ENCODE measurements around the gene AP3D1. TPM values are rescaled to one million over a fixed set of nuclear protein-coding genes. Genes with fewer than 3 reads are reported as not detected.

Gene AP3D1
- total RNA-seq, 1 donor from 2014 or later = 146 TPM

DNA sequence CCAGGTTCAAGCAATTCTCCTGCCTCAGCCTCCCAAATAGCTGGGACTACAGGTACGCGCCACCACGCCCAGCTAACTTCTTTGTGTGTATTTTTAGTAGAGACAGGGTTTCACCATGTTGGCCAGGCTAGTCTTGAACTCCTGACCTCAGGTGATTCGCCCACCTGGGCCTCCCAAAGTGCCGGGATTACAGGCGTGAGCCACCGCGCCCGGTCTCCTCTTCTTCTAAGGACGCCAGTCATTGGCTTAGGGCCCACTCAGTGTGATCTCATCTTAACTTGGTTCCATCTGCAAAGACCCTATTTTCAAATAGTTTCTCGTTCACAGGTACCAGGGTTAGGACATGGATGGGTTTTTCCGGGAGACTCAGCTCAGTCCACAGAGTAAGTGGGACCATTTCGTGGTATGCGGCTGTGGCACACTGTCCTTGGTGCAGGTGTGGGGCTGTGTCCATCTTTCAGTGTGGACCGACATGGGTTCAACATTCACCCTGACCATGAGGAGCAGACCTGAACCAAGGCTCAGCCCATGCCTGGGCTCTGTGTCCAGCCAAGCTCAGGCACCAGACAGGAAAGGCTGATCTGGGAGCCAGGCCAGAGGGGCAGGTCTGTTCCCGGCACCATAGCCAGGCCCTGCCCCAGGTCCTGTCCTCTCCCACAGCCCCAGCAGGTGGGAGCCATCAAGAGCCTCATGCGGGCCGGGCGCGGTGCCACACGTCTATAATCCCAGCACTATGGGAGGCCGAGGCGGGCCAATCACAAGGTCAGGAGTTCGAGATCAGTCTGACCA, 97.6 kb downstream of the AP3D1 start:
- DNase-seq (ENCODE audit: low read depth, low spot score) = no peak
- H3K27me3 Mint-ChIP-seq (ENCODE audit: low read depth) = no peaks in the 10 kb centered on the region
- no peaks in the 10 kb centered on the region for H3K9me3 Mint-ChIP-seq

DNA sequence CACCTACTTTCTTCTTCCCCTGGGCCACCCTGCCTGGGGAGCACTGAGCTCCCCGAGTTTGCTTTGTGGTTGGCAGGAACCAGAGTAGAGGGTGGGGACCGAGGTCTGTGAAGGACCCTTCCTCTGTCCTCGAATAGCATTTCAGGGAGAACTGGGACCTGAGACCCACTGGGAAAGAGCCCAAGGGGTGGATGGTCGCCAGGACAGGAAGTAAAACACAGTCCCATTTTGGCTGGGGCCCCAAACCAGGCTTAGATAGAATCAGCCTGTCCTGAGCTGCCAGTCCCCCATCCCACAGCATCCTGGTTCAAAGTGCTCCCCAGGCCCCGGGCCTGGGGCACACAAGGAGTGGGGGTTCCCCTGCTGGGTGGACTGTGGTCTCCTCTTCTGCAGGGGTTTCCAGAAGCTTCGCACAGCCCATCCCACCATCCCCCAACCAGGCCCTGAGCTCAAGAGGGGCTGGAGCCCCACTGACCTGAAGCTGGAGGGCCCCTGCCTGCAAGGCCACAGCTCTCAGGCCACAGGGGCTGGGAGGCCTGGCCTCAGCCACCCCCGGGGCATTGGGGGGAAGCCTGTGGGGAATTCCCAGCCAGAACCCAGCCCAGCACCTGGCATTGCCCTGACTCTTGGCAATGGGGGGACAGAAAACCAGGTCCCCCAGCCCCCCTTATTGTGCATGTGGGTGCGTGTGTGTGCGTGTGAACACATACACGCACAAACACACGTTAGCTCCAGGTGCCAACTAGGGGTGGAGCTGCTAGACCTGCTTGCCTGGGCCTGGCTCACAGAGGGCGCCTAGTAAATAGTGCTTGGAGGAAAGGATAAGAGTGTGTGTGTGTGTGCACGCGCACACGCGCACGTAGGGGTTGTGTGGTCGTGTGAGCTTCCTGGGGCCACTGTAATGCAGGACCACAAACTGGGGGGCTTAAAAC, 99.3 kb downstream of the AP3D1 start:
- TF ChIP-seq, protein P1, sequence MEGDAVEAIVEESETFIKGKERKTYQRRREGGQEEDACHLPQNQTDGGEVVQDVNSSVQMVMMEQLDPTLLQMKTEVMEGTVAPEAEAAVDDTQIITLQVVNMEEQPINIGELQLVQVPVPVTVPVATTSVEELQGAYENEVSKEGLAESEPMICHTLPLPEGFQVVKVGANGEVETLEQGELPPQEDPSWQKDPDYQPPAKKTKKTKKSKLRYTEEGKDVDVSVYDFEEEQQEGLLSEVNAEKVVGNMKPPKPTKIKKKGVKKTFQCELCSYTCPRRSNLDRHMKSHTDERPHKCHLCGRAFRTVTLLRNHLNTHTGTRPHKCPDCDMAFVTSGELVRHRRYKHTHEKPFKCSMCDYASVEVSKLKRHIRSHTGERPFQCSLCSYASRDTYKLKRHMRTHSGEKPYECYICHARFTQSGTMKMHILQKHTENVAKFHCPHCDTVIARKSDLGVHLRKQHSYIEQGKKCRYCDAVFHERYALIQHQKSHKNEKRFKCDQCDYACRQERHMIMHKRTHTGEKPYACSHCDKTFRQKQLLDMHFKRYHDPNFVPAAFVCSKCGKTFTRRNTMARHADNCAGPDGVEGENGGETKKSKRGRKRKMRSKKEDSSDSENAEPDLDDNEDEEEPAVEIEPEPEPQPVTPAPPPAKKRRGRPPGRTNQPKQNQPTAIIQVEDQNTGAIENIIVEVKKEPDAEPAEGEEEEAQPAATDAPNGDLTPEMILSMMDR (conservative IDR thresholded peaks at IDR 0.05) = no peak
- no peaks in the 10 kb centered on the region for H3K36me3 Mint-ChIP-seq (ENCODE audit: low read depth)
- H3K9me3 Mint-ChIP-seq = no peaks in the 10 kb centered on the region
- peak overlapping the region; percentile 82 for H3K4me3 Mint-ChIP-seq
- H3K4me1 Mint-ChIP-seq = peaks cover 10% of the 10 kb centered on the region
- peak overlapping the region; percentile 50 for H3K27ac Mint-ChIP-seq (ENCODE audit: unreplicated experiment)
- H3K27me3 Mint-ChIP-seq (ENCODE audit: low read depth) = no peaks in the 10 kb centered on the region
- no peak for DNase-seq (ENCODE audit: low read depth, low spot score)

More for the DNA sequence above, 97.6 kb downstream of the AP3D1 start:
- Mint-ChIP-seq H3K4me1 (peaks cover 10% of the 10 kb centered on the region), H3K4me3 (peak overlapping the region; percentile 54), H3K27ac (ENCODE audit: unreplicated experiment) (no peak overlapping the region), H3K36me3 (ENCODE audit: low read depth) (no peaks in the 10 kb centered on the region)
- TF ChIP-seq, protein P1 (conservative IDR thresholded peaks at IDR 0.05) = no peak

DNA sequence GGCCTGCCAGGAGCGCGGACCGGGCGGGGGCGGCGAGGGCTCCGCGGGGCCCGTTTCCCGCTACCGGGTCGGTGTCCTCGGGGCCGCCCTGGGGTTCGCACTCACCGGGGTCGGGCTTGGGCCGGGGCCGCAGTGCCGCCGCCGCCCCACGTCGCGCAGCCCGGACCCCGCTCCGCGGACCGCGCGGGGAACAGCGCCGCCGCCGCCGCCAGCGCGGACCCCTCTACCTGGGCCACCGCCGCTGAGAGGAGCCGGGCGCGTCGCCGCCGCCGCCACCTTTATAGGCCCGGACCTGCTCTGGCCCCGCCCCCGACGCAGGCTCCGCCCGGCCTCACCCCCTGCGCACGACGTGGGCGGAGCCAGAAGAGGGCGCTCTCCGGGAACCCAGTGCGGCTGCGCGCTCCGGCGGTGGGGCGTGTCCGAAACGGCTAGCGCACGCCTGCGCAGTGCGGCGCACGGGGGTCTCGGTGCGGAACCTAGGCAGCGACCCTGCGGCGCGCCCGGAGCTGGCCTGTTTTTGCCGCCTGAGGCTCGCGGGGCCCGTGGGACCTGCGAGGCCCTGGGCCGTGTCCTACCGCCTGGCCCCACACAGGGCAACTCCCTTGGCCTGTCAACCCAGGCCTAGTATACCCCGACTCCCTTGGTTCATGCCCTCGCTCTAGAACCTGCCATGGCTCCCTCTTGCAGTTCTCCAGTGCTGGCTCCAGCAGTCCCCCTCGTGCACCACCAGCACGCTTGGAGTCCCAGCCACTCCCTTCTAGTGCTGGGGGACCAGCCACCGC, 100.2 kb downstream of the AP3D1 start, which contains the start of gene MKNK2:
Gene MKNK2 (minus strand): TSS at position 254 of the 782 bp plus-strand sequence. CDS start 393 bp downstream, outside the sequence.
- no peaks in the 10 kb centered on the region for H3K36me3 Mint-ChIP-seq (ENCODE audit: low read depth)
- peak within 1 kb of the TSS; percentile 89 for H3K4me3 Mint-ChIP-seq
- peaks cover 10% of the 10 kb centered on the region for H3K4me1 Mint-ChIP-seq
- peak; percentile 98 for DNase-seq (ENCODE audit: low read depth, low spot score)
- H3K27me3 Mint-ChIP-seq (ENCODE audit: low read depth) = no peaks in the 10 kb centered on the region
- H3K9me3 Mint-ChIP-seq = no peaks in the 10 kb centered on the region
- TF ChIP-seq, protein P1 (conservative IDR thresholded peaks at IDR 0.05) = peak; percentile 61
- no peak within 1 kb of the TSS for H3K27ac Mint-ChIP-seq (ENCODE audit: unreplicated experiment)

Other genes starting within 250 kb of the AP3D1 start
- gene ADAT3, start 246.2 kb downstream of the AP3D1 start, total RNA-seq = 13.7 and 14.1 TPM in 2 replicates
- 71.2 and 79.9 TPM in 2 replicates for gene SCAMP4, start 246.2 kb downstream of the AP3D1 start, total RNA-seq
- gene CSNK1G2, start 210.4 kb downstream of the AP3D1 start, total RNA-seq = 130 and 133 TPM in 2 replicates
- 138 and 142 TPM in 2 replicates for gene BTBD2, start 135.9 kb downstream of the AP3D1 start, total RNA-seq
- 115 and 123 TPM in 2 replicates for gene MKNK2, start 100.3 kb downstream of the AP3D1 start, total RNA-seq
- gene MOB3A, start 55.2 kb downstream of the AP3D1 start, total RNA-seq = 40.0 and 42.1 TPM in 2 replicates
- gene IZUMO4, start 54.7 kb downstream of the AP3D1 start, total RNA-seq = 5.5 and 5.6 TPM in 2 replicates
- 117 and 127 TPM in 2 replicates for gene DOT1L, start 12.4 kb upstream of the AP3D1 start, total RNA-seq
- gene PLEKHJ1, start 84.8 kb upstream of the AP3D1 start, total RNA-seq = 132 and 137 TPM in 2 replicates
- 186 and 189 TPM in 2 replicates for gene SF3A2, start 85.3 kb upstream of the AP3D1 start, total RNA-seq
- gene AMH, start 97.8 kb upstream of the AP3D1 start, total RNA-seq = 71.6 and 79.1 TPM in 2 replicates
- gene JSRP1, start 104.9 kb upstream of the AP3D1 start, total RNA-seq = 0.40 and 0.71 TPM in 2 replicates
- gene PEAK3, start 130.6 kb upstream of the AP3D1 start, total RNA-seq = not detected in 2 replicates
- not detected in 2 replicates for gene LINGO3, start 156.6 kb upstream of the AP3D1 start, total RNA-seq
- gene LSM7, start 177.0 kb upstream of the AP3D1 start, total RNA-seq = 191 and 198 TPM in 2 replicates
- gene SPPL2B, start 177.1 kb upstream of the AP3D1 start, total RNA-seq = 117 and 119 TPM in 2 replicates
- 0.12 TPM in 1 of 2 replicates, not detected in the other for gene TMPRSS9, start 208.7 kb upstream of the AP3D1 start, total RNA-seq

Data from neural crest cell (in vitro differentiated cells).